Measurements from ENCODE around the gene FNDC3B. TPM values are rescaled to one million over a fixed set of nuclear protein-coding genes. Genes with fewer than 3 reads are reported as not detected.

FNDC3B gene
- total and polyA plus RNA-seq, 5 donors from 2014 or later = 6.8 to 31.8 (median 11.7) TPM

- Histone ChIP-seq H3K4me1 (ENCODE audit: control insufficient read depth, insufficient read depth, low read length, poor library complexity, severe bottlenecking) (peaks cover 64% of the 10 kb centered on the region), H3K36me3 (ENCODE audit: control insufficient read depth, insufficient read depth, low read length) (no peaks in the 10 kb centered on the region), H3K27ac (ENCODE audit: insufficient read depth, low read length, poor library complexity, severe bottlenecking) (peak overlapping the region; percentile 74), H3K27me3 (ENCODE audit: control insufficient read depth, insufficient read depth, low read length) (no peaks in the 10 kb centered on the region), H3K4me3 (ENCODE audit: low read depth, low read length) (peak overlapping the region; percentile 68), H3K9me3 (ENCODE audit: control insufficient read depth in 2 of 2, low read length in 2 of 2) (no peaks in the 10 kb centered on the region)
- DNase-seq (peak; percentile 14 to 90 (median 64)), ATAC-seq (ENCODE audit: low read depth in 2 of 2) (peak; percentile 74 to 79)
- peaks cover 23 to 86% (median 59%) of the 10 kb centered on the region in 4 donors for H3K4me1 Mint-ChIP-seq
- H3K36me3 Mint-ChIP-seq = no peaks in the 10 kb centered on the region
- H3K9me3 Mint-ChIP-seq = no peaks in the 10 kb centered on the region
- peak overlapping the region; percentile 84 to 93 (median 92) for H3K27ac Mint-ChIP-seq
- no peaks in the 10 kb centered on the region for H3K27me3 Mint-ChIP-seq
- H3K4me3 Mint-ChIP-seq = peak overlapping the region; percentile 70 to 84 (median 82)
Observed at GRCh38 chr3:172107403-172107802, 68.0 kb downstream of the FNDC3B start.

- Histone ChIP-seq H3K4me1 (ENCODE audit: control insufficient read depth, insufficient read depth, low read length, poor library complexity, severe bottlenecking) (peaks cover 36% of the 10 kb centered on the region), H3K4me3 (ENCODE audit: low read depth, low read length) (no peak overlapping the region), H3K36me3 (ENCODE audit: control insufficient read depth, insufficient read depth, low read length) (peaks cover 8% of the 10 kb centered on the region), H3K27me3 (ENCODE audit: control insufficient read depth, insufficient read depth, low read length) (no peaks in the 10 kb centered on the region), H3K9me3 (ENCODE audit: control insufficient read depth in 2 of 2, low read length in 2 of 2) (no peaks in the 10 kb centered on the region), H3K27ac (ENCODE audit: insufficient read depth, low read length, poor library complexity, severe bottlenecking) (peak overlapping the region; percentile 34)
- Mint-ChIP-seq H3K4me3 (peak overlapping the region in 1 of 4 donors; percentile 39), H3K27ac (peak overlapping the region in 1 of 3 donors; percentile 78), H3K9me3 (no peaks in the 10 kb centered on the region), H3K27me3 (no peaks in the 10 kb centered on the region), H3K36me3 (peaks cover 14% of the 10 kb centered on the region), H3K4me1 (peaks cover 14 to 69% (median 42%) of the 10 kb centered on the region in 4 donors)
- ATAC-seq (ENCODE audit: low read depth in 2 of 2) (no peak), DNase-seq (no peak)
Observed at GRCh38 chr3:172110127-172110779, 70.9 kb downstream of the FNDC3B start.

DNA sequence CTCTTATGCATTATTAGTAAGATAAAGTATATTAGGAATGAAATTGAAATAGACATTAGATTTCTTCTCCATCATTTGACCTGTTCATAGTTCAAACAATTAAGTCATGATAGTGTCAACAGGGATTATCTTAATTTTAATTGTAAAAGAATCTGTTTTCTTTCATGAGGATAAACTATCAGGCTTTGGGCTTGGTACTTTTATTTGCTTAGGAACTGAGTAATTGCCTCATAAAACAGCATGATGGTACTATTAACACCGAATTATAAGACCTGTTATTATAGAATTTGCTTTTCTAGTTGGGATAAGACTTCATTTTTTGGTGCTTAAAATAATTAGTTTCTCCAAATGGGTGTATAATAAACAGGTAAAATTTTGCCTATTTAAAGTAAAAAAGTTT, 71.8 kb downstream of the FNDC3B start:
- Mint-ChIP-seq H3K27ac (no peak overlapping the region), H3K9me3 (no peaks in the 10 kb centered on the region), H3K36me3 (peaks cover 15% of the 10 kb centered on the region), H3K27me3 (no peaks in the 10 kb centered on the region), H3K4me1 (peaks cover 14 to 60% (median 35%) of the 10 kb centered on the region in 4 donors), H3K4me3 (no peak overlapping the region)
- peaks cover 28% of the 10 kb centered on the region for H3K4me1 ChIP-seq (ENCODE audit: control insufficient read depth, insufficient read depth, low read length, poor library complexity, severe bottlenecking)
- H3K36me3 ChIP-seq (ENCODE audit: control insufficient read depth, insufficient read depth, low read length) = peaks cover 16% of the 10 kb centered on the region
- H3K27me3 ChIP-seq (ENCODE audit: control insufficient read depth, insufficient read depth, low read length) = no peaks in the 10 kb centered on the region
- no peak overlapping the region for H3K4me3 ChIP-seq (ENCODE audit: low read depth, low read length)
- ATAC-seq (ENCODE audit: low read depth in 2 of 2) (no peak), DNase-seq (no peak)
- no peak overlapping the region for H3K27ac ChIP-seq (ENCODE audit: insufficient read depth, low read length, poor library complexity, severe bottlenecking)
- no peaks in the 10 kb centered on the region for H3K9me3 ChIP-seq (ENCODE audit: control insufficient read depth in 2 of 2, low read length in 2 of 2)

GRCh38 chr3:172112078-172112733, 72.8 kb downstream of the FNDC3B start:
- H3K9me3 ChIP-seq (ENCODE audit: control insufficient read depth in 2 of 2, low read length in 2 of 2) = no peaks in the 10 kb centered on the region
- no peaks in the 10 kb centered on the region for H3K27me3 ChIP-seq (ENCODE audit: control insufficient read depth, insufficient read depth, low read length)
- ATAC-seq (ENCODE audit: low read depth in 2 of 2) (no peak), DNase-seq (no peak)
- H3K27me3 Mint-ChIP-seq = no peaks in the 10 kb centered on the region
- H3K4me1 Mint-ChIP-seq = peaks cover 9 to 54% (median 26%) of the 10 kb centered on the region in 4 donors
- H3K9me3 Mint-ChIP-seq = no peaks in the 10 kb centered on the region
- peaks cover 16% of the 10 kb centered on the region for H3K36me3 ChIP-seq (ENCODE audit: control insufficient read depth, insufficient read depth, low read length)
- H3K4me3 ChIP-seq (ENCODE audit: low read depth, low read length) = no peak overlapping the region
- H3K4me1 ChIP-seq (ENCODE audit: control insufficient read depth, insufficient read depth, low read length, poor library complexity, severe bottlenecking) = peaks cover 18% of the 10 kb centered on the region
- H3K4me3 Mint-ChIP-seq = peak overlapping the region in 1 of 4 donors; percentile 67
- H3K27ac Mint-ChIP-seq = peak overlapping the region in 1 of 3 donors; percentile 54
- no peak overlapping the region for H3K27ac ChIP-seq (ENCODE audit: insufficient read depth, low read length, poor library complexity, severe bottlenecking)
- peaks cover 22% of the 10 kb centered on the region for H3K36me3 Mint-ChIP-seq

- H3K4me3 Mint-ChIP-seq = no peak overlapping the region
- H3K9me3 ChIP-seq (ENCODE audit: control insufficient read depth in 2 of 2, low read length in 2 of 2) = no peaks in the 10 kb centered on the region
- peaks cover 25% of the 10 kb centered on the region for H3K36me3 Mint-ChIP-seq
- H3K27ac ChIP-seq (ENCODE audit: insufficient read depth, low read length, poor library complexity, severe bottlenecking) = no peak overlapping the region
- H3K4me3 ChIP-seq (ENCODE audit: low read depth, low read length) = no peak overlapping the region
- H3K4me1 Mint-ChIP-seq = peaks cover 6 to 48% (median 20%) of the 10 kb centered on the region in 4 donors
- no peaks in the 10 kb centered on the region for H3K27me3 ChIP-seq (ENCODE audit: control insufficient read depth, insufficient read depth, low read length)
- H3K4me1 ChIP-seq (ENCODE audit: control insufficient read depth, insufficient read depth, low read length, poor library complexity, severe bottlenecking) = peaks cover 12% of the 10 kb centered on the region
- no peak for ATAC-seq (ENCODE audit: low read depth in 2 of 2)
- H3K9me3 Mint-ChIP-seq = no peaks in the 10 kb centered on the region
- H3K27me3 Mint-ChIP-seq = no peaks in the 10 kb centered on the region
- H3K36me3 ChIP-seq (ENCODE audit: control insufficient read depth, insufficient read depth, low read length) = peaks cover 16% of the 10 kb centered on the region
- DNase-seq = no peak
- no peak overlapping the region for H3K27ac Mint-ChIP-seq
Observed at GRCh38 chr3:172112734-172113120, 73.3 kb downstream of the FNDC3B start.

DNA sequence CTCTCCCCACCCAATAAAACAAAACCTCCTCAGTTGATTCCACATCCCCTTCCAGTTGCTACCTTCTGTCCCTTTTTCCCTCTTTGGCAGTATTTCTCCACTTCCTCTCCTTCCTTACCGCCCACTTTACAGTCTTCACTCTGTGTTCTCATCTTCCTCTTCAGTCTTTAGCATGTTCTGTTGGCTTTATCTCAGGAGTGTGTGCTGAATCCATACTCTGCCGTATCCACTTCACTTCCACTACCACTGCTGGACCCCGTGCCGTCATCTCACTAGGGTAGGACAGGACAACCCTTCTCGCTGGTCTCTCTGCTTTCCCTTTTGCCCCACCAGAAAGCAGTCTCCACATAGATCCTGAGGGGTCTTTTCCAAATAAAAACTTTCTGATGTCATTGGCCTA, 74.3 kb downstream of the FNDC3B start:
- ATAC-seq (ENCODE audit: low read depth in 2 of 2) = no peak
- no peak overlapping the region for H3K27ac ChIP-seq (ENCODE audit: insufficient read depth, low read length, poor library complexity, severe bottlenecking)

GRCh38 chr3:172115059-172115458, 75.7 kb downstream of the FNDC3B start:
- no peaks in the 10 kb centered on the region for H3K4me1 ChIP-seq (ENCODE audit: control insufficient read depth, insufficient read depth, low read length, poor library complexity, severe bottlenecking)
- H3K27me3 Mint-ChIP-seq = no peaks in the 10 kb centered on the region
- no peak overlapping the region for H3K4me3 ChIP-seq (ENCODE audit: low read depth, low read length)
- peaks cover 5 to 29% (median 15%) of the 10 kb centered on the region in 4 donors for H3K4me1 Mint-ChIP-seq
- DNase-seq (no peak), ATAC-seq (ENCODE audit: low read depth in 2 of 2) (no peak)
- H3K36me3 ChIP-seq (ENCODE audit: control insufficient read depth, insufficient read depth, low read length) = peaks cover 16% of the 10 kb centered on the region
- no peak overlapping the region for H3K27ac ChIP-seq (ENCODE audit: insufficient read depth, low read length, poor library complexity, severe bottlenecking)
- no peak overlapping the region for H3K27ac Mint-ChIP-seq
- H3K4me3 Mint-ChIP-seq = no peak overlapping the region
- no peaks in the 10 kb centered on the region for H3K27me3 ChIP-seq (ENCODE audit: control insufficient read depth, insufficient read depth, low read length)
- H3K36me3 Mint-ChIP-seq = peaks cover 40% of the 10 kb centered on the region
- no peaks in the 10 kb centered on the region for H3K9me3 Mint-ChIP-seq
- H3K9me3 ChIP-seq (ENCODE audit: control insufficient read depth in 2 of 2, low read length in 2 of 2) = no peaks in the 10 kb centered on the region

More for the DNA sequence above, 74.3 kb downstream of the FNDC3B start:
- H3K4me1 Mint-ChIP-seq = peaks cover 8 to 39% (median 19%) of the 10 kb centered on the region in 4 donors
- H3K27me3 Mint-ChIP-seq = no peaks in the 10 kb centered on the region
- H3K36me3 Mint-ChIP-seq = peaks cover 31% of the 10 kb centered on the region
- H3K4me3 Mint-ChIP-seq = peak overlapping the region in 1 of 4 donors; percentile 49
- no peaks in the 10 kb centered on the region for H3K27me3 ChIP-seq (ENCODE audit: control insufficient read depth, insufficient read depth, low read length)
- peak overlapping the region in 2 of 3 donors; percentile 66 to 72 for H3K27ac Mint-ChIP-seq
- H3K36me3 ChIP-seq (ENCODE audit: control insufficient read depth, insufficient read depth, low read length) = peaks cover 16% of the 10 kb centered on the region
- peaks cover 3% of the 10 kb centered on the region for H3K4me1 ChIP-seq (ENCODE audit: control insufficient read depth, insufficient read depth, low read length, poor library complexity, severe bottlenecking)
- no peak for DNase-seq
- no peaks in the 10 kb centered on the region for H3K9me3 ChIP-seq (ENCODE audit: control insufficient read depth in 2 of 2, low read length in 2 of 2)
- H3K4me3 ChIP-seq (ENCODE audit: low read depth, low read length) = no peak overlapping the region
- no peaks in the 10 kb centered on the region for H3K9me3 Mint-ChIP-seq
